OCI-LY1 (cell line): ENCODE data around the gene SPRR2F.

ENCODE experiments used
- CTCF ChIP-seq: fragments of 200-600 bp; sonication (generic), shearing (Covaris generic); IDR thresholded peaks from 2 replicates; pipeline ENCODE4 v1.5.1; 2017; ENCODE audit warnings: mild to moderate bottlenecking, antibody characterized with exemption, low read length, moderate library complexity, mixed read lengths
- EZH2 ChIP-seq: fragments of 200-600 bp; sonication (generic), shearing (Covaris generic); IDR thresholded peaks from 2 replicates; pipeline ENCODE4 v1.8.0; 2017; ENCODE audit warnings: borderline replicate concordance, mixed run types, mild to moderate bottlenecking, antibody characterized with exemption, low read length, moderate library complexity, mixed read lengths

- no peak for TF ChIP-seq CTCF
- TF ChIP-seq EZH2 = no peak
These were observed 25.7 kb downstream of the SPRR2F start for GRCh38 chr1:153087652-153088051.
